H1 (cell line): ENCODE measurements around the gene CNNM2. TPM values are rescaled to one million over a fixed set of nuclear protein-coding genes. Genes with fewer than 3 reads are reported as not detected.

Source experiments
- POU5F1 ChIP-seq: IDR thresholded peaks from 2 replicates; pipeline ENCODE4 v1.6.1; 2011; ENCODE audit warnings: low read depth, mild to moderate bottlenecking, low read length, moderate library complexity
- RBBP5 ChIP-seq: IDR thresholded peaks from 2 replicates; pipeline ENCODE4 v1.7.1; 2012; ENCODE audit warnings: low read depth, mild to moderate bottlenecking, inconsistent platforms, low read length, moderate library complexity, borderline replicate concordance
- polyA plus RNA-seq, 7 experiments: library from polyadenylated mRNA; depleted of rRNA in 3 of 7; stranded (reverse) in 5 of 7; unstranded in 2 of 7; fragments of >200 nt in 5 of 7; fragments of 200-250 nt in 2 of 7; gene quantifications; 1 replicate in 5 of 7; 2 replicates in 1 of 7; 4 replicates in 1 of 7; pipeline versions ENCODE4 v1.2.1 to v1.2.3, GENCODE V29; 2011 to 2013; ENCODE audit warnings: missing spikeins in 2 of 7, mixed read lengths in 2 of 7
- total RNA-seq: library from RNA; stranded (reverse); fragmentation: NEBNext Ultra II Directional; extraction: Animal tissue kit (Norgen Biotek cat#: 25700); gene quantifications from 2 replicates; pipeline ENCODE4 v1.2.1, GENCODE V29; 2021

CNNM2 gene
- total and polyA plus RNA-seq, 2 of the 8 experiments (the other 6 are each of a cell fraction or from before 2014, with no cell fraction given): 7.3 to 23.6 TPM

DNA sequence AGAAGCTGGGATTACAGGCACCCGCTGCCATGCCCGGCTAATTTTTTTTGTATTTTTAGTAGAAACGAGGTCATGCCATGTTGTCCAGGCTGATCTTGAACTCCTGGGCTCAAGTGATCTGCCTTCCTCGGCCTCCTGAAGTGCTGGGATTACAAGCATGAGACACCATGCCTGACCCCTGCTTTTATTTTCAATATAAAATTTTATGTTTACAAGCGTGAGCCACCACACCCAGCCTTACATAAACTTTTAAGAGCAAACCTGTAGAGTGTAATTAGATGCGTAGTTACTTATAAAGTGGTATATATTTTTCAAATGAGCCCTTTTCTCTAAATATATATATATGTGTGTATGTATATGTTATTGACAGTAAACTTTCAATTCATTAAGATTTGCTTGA is 8.7 kb downstream of the CNNM2 start (continued):
- TF ChIP-seq RBBP5: no peak
- no peak for TF ChIP-seq POU5F1
